Liver (tissue), 9 donors: ENCODE data around the gene ARHGAP40. TPM values are rescaled to one million over a fixed set of nuclear protein-coding genes. Genes with fewer than 3 reads are reported as not detected.

Source experiments
- DNase-seq: peaks from one replicate; pipeline ENCODE4 v3.0.0-alpha.2; 2017; ENCODE audit warnings: low spot score
- H3K27ac ChIP-seq, 2 donors: one replicate each; pipeline ENCODE4 v1.7.0; 2013; ENCODE audit warnings: inconsistent platforms in 2 of 2, low read length in 2 of 2, control low read depth in 1 of 2, low read depth in 1 of 2, mild to moderate bottlenecking in 1 of 2
- H3K27me3 ChIP-seq, 4 donors: one replicate each; pipeline versions ENCODE4 v1.6.1 to v1.7.0; 2013; ENCODE audit warnings: low read length in 3 of 4, inconsistent platforms in 1 of 4, mild to moderate bottlenecking in 1 of 4, moderate library complexity in 1 of 4; ENCODE audit not compliant: control insufficient read depth in 4 of 4, insufficient read depth in 4 of 4
- H3K36me3 ChIP-seq, 4 donors: one replicate each; pipeline versions ENCODE4 v1.6.1 to v1.7.0; 2013; ENCODE audit warnings: low read length in 3 of 4, mild to moderate bottlenecking in 3 of 4, low read depth in 1 of 4, moderate library complexity in 1 of 4; ENCODE audit not compliant: control insufficient read depth in 4 of 4, insufficient read depth in 3 of 4
- H3K4me1 ChIP-seq, 4 donors: one replicate each; pipeline versions ENCODE4 v1.6.1 to v1.7.0; 2013; ENCODE audit warnings: low read length in 3 of 4, mild to moderate bottlenecking in 3 of 4, moderate library complexity in 1 of 4; ENCODE audit not compliant: control insufficient read depth in 4 of 4, insufficient read depth in 4 of 4
- H3K4me3 ChIP-seq, 3 donors: one replicate each; pipeline versions ENCODE4 v1.6.1 to v1.7.0; 2013; ENCODE audit warnings: low read length in 3 of 3, control low read depth in 1 of 3, low read depth in 1 of 3, mild to moderate bottlenecking in 1 of 3
- H3K9ac ChIP-seq, 2 donors: one replicate each; pipeline ENCODE4 v1.7.0; 2013; ENCODE audit warnings: low read length in 2 of 2, mild to moderate bottlenecking in 2 of 2, moderate library complexity in 2 of 2, control low read depth in 1 of 2, low read depth in 1 of 2
- H3K9me3 ChIP-seq, 4 donors: one replicate each; pipeline versions ENCODE4 v1.6.1 to v1.7.0; 2013; ENCODE audit warnings: low read length in 3 of 4; ENCODE audit not compliant: control insufficient read depth in 4 of 4
- EGR1 ChIP-seq, 2 donors: IDR thresholded peaks; 2 replicates each; pipeline ENCODE4 v1.6.1; 2016 to 2018; ENCODE audit warnings: antibody characterized with exemption in 2 of 2, low read depth in 2 of 2
- FOXA1 ChIP-seq: IDR thresholded peaks from 2 replicates; pipeline ENCODE4 v1.6.1; 2016; ENCODE audit warnings: antibody characterized with exemption
- FOXA2 ChIP-seq: IDR thresholded peaks from 2 replicates; pipeline ENCODE4 v1.6.1; 2016; ENCODE audit warnings: antibody characterized with exemption
- GABPA ChIP-seq, 2 donors: IDR thresholded peaks in 1 of 2; conservative IDR thresholded peaks in 1 of 2; 2 replicates each; pipeline ENCODE4 v1.6.1; 2016; ENCODE audit warnings: antibody characterized with exemption in 2 of 2, mild to moderate bottlenecking in 1 of 2, moderate library complexity in 1 of 2
- HNF4A ChIP-seq, 2 donors: conservative IDR thresholded peaks; 2 replicates each; pipeline ENCODE4 v1.6.1; 2016; ENCODE audit warnings: antibody characterized with exemption in 2 of 2, mild to moderate bottlenecking in 2 of 2
- HNF4G ChIP-seq: IDR thresholded peaks from 2 replicates; pipeline ENCODE4 v1.6.1; 2016; ENCODE audit warnings: antibody characterized with exemption
- JUND ChIP-seq, 2 donors: IDR thresholded peaks; 2 replicates each; pipeline ENCODE4 v1.6.1; 2016; ENCODE audit warnings: antibody characterized with exemption in 2 of 2
- NR2F2 ChIP-seq: IDR thresholded peaks from 2 replicates; pipeline ENCODE4 v1.6.1; 2016; ENCODE audit warnings: antibody characterized with exemption
- RAD21 ChIP-seq, 2 donors: IDR thresholded peaks; 2 replicates each; pipeline ENCODE4 v1.6.1; 2016; ENCODE audit warnings: antibody characterized with exemption in 2 of 2, mild to moderate bottlenecking in 2 of 2
- RXRA ChIP-seq, 2 donors: IDR thresholded peaks; 2 replicates each; pipeline ENCODE4 v1.6.1; 2017 to 2018; ENCODE audit warnings: antibody characterized with exemption in 2 of 2, mild to moderate bottlenecking in 1 of 2
- SP1 ChIP-seq: IDR thresholded peaks from 2 replicates; pipeline ENCODE4 v1.6.1; 2018; ENCODE audit warnings: antibody characterized with exemption, mild to moderate bottlenecking
- TAF1 ChIP-seq: conservative IDR thresholded peaks from 2 replicates; pipeline ENCODE4 v1.6.1; 2016; ENCODE audit warnings: antibody characterized with exemption, mild to moderate bottlenecking
- YY1 ChIP-seq: IDR thresholded peaks from 2 replicates; pipeline ENCODE4 v1.6.1; 2016; ENCODE audit warnings: antibody characterized with exemption, mild to moderate bottlenecking
- WGBS: extraction: QIAGEN DNeasy Blood & Tissue Kit; methylation state at CpG from one replicate; pipeline ENCODE4 v1.1.7; 2013; 5-methylcytosine and 5-hydroxymethylcytosine counted together
- polyA plus RNA-seq, 2 donors: library from polyadenylated mRNA; stranded (reverse) in 1 of 2; unstranded in 1 of 2; fragments of 200-250 nt in 1 of 2; fragments of >200 nt in 1 of 2; fragmentation: Nextera tagmentation in 1 of 2; extraction: Ambion mirVana in 1 of 2; gene quantifications; one replicate each; pipeline versions ENCODE4 v1.2.1 to v1.2.3, GENCODE V29; 2013 to 2015
- total RNA-seq, 2 donors: library from RNA; depleted of rRNA; stranded (reverse); fragments of >200 nt; gene quantifications; one replicate each; pipeline ENCODE4 v1.2.3, GENCODE V29; 2014
- TF ChIP-seq, protein P1 (sequence below): IDR thresholded peaks from 2 replicates; pipeline ENCODE4 v1.6.1; 2016; ENCODE audit warnings: antibody characterized with exemption
- TF ChIP-seq, protein P2 (sequence below): IDR thresholded peaks from 2 replicates; pipeline ENCODE4 v1.6.1; 2016; ENCODE audit warnings: antibody characterized with exemption
- TF ChIP-seq, protein P3 (sequence below): fragments of 150-350 bp; IDR thresholded peaks from 2 replicates; pipeline ENCODE4 v1.5.1; 2017; ENCODE audit warnings: improper control_type of control experiment, low read depth, low read length; ENCODE audit not compliant: missing input control
- TF ChIP-seq, protein P4 (sequence below): IDR thresholded peaks from 2 replicates; pipeline ENCODE4 v1.6.1; 2016; ENCODE audit warnings: antibody characterized with exemption
- donor health status: healthy.
- donor health status: healthy.
- donor health status: healthy.
- donor health status: healthy.
- donor health status: healthy.

Gene ARHGAP40
- total and polyA plus RNA-seq, 4 donors: 0.08 TPM; not detected in 3

DNA sequence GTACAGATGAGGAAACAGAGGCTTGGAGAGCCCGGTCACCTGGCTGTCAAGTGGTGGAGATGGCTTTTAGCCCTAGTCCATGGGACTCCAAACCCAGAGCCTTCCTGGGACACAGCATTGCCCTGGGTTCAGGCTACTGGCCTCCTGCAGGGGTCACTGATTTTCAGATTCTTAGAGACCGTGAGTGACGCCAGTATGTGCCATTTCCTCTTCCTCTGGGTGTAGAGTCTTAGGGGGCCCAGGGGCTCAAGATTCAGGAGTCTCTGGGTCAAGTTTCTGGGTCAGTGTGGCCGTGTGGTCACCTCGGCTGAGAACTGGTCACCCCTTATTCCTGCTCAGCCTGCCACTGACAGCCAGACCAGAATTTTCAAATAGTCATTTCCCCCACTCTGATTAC is 574 bp downstream of the ARHGAP40 start:
- Histone ChIP-seq H3K36me3 (no peaks in the 10 kb centered on the region), H3K27me3 (peaks cover 0 to 15% (median 2%) of the 10 kb centered on the region in 4 donors), H3K4me3 (no peak overlapping the region), H3K9me3 (no peaks in the 10 kb centered on the region), H3K27ac (no peak overlapping the region), H3K4me1 (peaks cover 0 to 9% (median 4%) of the 10 kb centered on the region in 4 donors), H3K9ac (no peak overlapping the region)
- no peak for DNase-seq
- WGBS: 66% methylated on average over 5 of the region's 5 CpGs
- no peak for TF ChIP-seq GABPA (IDR thresholded peaks at IDR 0.05 in 1 of 2, conservative IDR thresholded peaks at IDR 0.05 in 1 of 2)
- no peak for TF ChIP-seq HNF4G
- TF ChIP-seq, protein P1, sequence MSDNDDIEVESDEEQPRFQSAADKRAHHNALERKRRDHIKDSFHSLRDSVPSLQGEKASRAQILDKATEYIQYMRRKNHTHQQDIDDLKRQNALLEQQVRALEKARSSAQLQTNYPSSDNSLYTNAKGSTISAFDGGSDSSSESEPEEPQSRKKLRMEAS: no peak
- no peak for TF ChIP-seq FOXA1
- TF ChIP-seq, protein P2, sequence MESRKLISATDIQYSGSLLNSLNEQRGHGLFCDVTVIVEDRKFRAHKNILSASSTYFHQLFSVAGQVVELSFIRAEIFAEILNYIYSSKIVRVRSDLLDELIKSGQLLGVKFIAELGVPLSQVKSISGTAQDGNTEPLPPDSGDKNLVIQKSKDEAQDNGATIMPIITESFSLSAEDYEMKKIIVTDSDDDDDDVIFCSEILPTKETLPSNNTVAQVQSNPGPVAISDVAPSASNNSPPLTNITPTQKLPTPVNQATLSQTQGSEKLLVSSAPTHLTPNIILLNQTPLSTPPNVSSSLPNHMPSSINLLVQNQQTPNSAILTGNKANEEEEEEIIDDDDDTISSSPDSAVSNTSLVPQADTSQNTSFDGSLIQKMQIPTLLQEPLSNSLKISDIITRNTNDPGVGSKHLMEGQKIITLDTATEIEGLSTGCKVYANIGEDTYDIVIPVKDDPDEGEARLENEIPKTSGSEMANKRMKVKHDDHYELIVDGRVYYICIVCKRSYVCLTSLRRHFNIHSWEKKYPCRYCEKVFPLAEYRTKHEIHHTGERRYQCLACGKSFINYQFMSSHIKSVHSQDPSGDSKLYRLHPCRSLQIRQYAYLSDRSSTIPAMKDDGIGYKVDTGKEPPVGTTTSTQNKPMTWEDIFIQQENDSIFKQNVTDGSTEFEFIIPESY: no peak
- TF ChIP-seq YY1: no peak
- no peak for TF ChIP-seq EGR1 (IDR thresholded peaks at IDR 0.05; ENCODE audit: low read depth in 2 of 2)
- no peak for TF ChIP-seq FOXA2
- TF ChIP-seq, protein P3, sequence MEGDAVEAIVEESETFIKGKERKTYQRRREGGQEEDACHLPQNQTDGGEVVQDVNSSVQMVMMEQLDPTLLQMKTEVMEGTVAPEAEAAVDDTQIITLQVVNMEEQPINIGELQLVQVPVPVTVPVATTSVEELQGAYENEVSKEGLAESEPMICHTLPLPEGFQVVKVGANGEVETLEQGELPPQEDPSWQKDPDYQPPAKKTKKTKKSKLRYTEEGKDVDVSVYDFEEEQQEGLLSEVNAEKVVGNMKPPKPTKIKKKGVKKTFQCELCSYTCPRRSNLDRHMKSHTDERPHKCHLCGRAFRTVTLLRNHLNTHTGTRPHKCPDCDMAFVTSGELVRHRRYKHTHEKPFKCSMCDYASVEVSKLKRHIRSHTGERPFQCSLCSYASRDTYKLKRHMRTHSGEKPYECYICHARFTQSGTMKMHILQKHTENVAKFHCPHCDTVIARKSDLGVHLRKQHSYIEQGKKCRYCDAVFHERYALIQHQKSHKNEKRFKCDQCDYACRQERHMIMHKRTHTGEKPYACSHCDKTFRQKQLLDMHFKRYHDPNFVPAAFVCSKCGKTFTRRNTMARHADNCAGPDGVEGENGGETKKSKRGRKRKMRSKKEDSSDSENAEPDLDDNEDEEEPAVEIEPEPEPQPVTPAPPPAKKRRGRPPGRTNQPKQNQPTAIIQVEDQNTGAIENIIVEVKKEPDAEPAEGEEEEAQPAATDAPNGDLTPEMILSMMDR: no peak
- TF ChIP-seq, protein P4, sequence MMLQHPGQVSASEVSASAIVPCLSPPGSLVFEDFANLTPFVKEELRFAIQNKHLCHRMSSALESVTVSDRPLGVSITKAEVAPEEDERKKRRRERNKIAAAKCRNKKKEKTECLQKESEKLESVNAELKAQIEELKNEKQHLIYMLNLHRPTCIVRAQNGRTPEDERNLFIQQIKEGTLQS: no peak

DNA sequence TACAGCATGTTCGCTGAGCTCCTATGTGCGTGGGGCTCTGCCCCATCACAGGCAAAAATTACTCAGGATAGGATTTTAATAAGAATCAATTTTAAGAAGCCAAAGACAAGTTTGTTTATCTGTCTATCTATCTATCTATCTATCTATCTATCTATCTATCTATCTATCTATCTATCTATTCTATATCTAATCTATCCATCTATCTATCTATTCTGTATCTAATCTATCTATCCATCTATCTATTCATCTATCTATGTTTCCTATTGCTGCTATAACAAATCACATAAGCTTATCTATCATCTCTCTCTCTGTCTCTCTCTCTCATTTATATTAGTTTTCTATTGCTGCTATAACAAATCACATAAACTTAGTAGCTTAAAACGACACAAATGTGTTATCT is 1.7 kb downstream of the ARHGAP40 start:
- H3K4me3 ChIP-seq: no peak overlapping the region
- H3K4me1 ChIP-seq: peaks cover 0 to 9% (median 4%) of the 10 kb centered on the region in 4 donors
- 79% methylated on average over 3 of the region's 3 CpGs for WGBS
- TF ChIP-seq, protein P3: no peak
- TF ChIP-seq FOXA2 (no peak), HNF4G (no peak), FOXA1 (no peak), HNF4A (conservative IDR thresholded peaks at IDR 0.05) (no peak), NR2F2 (no peak), GABPA (IDR thresholded peaks at IDR 0.05 in 1 of 2, conservative IDR thresholded peaks at IDR 0.05 in 1 of 2) (no peak), JUND (IDR thresholded peaks at IDR 0.05) (no peak), SP1 (no peak), RAD21 (IDR thresholded peaks at IDR 0.05) (no peak), EGR1 (IDR thresholded peaks at IDR 0.05; ENCODE audit: low read depth in 2 of 2) (no peak), TAF1 (no peak), RXRA (IDR thresholded peaks at IDR 0.05) (no peak)
- TF ChIP-seq, protein P1: no peak
- TF ChIP-seq, protein P4: no peak
- no peak overlapping the region for H3K9ac ChIP-seq
- no peaks in the 10 kb centered on the region for H3K36me3 ChIP-seq
- H3K27ac ChIP-seq: no peak overlapping the region
- H3K9me3 ChIP-seq: no peaks in the 10 kb centered on the region
- H3K27me3 ChIP-seq: peaks cover 0 to 15% (median 2%) of the 10 kb centered on the region in 4 donors
- DNase-seq: no peak
